Lower leg skin (tissue), 3 donors: ENCODE measurements around the gene ANO1.

Experiments
- POLR2A ChIP-seq, 2 donors: fragments of 450-650 bp; IDR thresholded peaks; one replicate each; pipeline ENCODE4 v1.6.1; 2016 to 2017; ENCODE audit warnings: antibody characterized with exemption in 2 of 2, mild to moderate bottlenecking in 1 of 2, moderate library complexity in 1 of 2
- TF ChIP-seq, protein P1 (sequence below), 3 donors: fragments of 450-650 bp; IDR thresholded peaks; one replicate each; pipeline ENCODE4 v1.5.1; 2016; ENCODE audit warnings: antibody characterized with exemption in 3 of 3, mild to moderate bottlenecking in 3 of 3, moderate library complexity in 2 of 3

DNA sequence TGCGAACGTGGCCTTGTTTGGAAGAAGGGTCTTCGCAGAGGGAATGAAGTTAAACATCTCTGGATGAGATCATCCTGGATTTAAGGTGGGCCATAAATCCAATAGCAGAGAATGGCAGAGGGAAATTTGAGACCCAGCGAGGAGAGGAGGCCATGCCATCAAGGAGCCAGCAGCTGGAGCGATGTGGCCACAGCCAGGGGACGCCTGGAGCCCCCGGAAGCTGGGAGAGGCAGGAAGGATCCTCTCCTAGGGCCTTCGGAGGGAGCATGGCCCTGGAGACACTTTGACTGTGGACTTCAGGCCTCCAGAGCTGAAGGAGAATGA lies 22.1 kb downstream of the ANO1 start:
- TF ChIP-seq, protein P1, sequence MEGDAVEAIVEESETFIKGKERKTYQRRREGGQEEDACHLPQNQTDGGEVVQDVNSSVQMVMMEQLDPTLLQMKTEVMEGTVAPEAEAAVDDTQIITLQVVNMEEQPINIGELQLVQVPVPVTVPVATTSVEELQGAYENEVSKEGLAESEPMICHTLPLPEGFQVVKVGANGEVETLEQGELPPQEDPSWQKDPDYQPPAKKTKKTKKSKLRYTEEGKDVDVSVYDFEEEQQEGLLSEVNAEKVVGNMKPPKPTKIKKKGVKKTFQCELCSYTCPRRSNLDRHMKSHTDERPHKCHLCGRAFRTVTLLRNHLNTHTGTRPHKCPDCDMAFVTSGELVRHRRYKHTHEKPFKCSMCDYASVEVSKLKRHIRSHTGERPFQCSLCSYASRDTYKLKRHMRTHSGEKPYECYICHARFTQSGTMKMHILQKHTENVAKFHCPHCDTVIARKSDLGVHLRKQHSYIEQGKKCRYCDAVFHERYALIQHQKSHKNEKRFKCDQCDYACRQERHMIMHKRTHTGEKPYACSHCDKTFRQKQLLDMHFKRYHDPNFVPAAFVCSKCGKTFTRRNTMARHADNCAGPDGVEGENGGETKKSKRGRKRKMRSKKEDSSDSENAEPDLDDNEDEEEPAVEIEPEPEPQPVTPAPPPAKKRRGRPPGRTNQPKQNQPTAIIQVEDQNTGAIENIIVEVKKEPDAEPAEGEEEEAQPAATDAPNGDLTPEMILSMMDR (IDR thresholded peaks at IDR 0.05), result no peak
- TF ChIP-seq POLR2A (IDR thresholded peaks at IDR 0.05), result no peak
